Neural progenitor cell (in vitro differentiated cells): ENCODE measurements around the gene MYH10. TPM values are rescaled to one million over a fixed set of nuclear protein-coding genes. Genes with fewer than 3 reads are reported as not detected.
A peak's percentile ranks its signal among the peaks of the same experiment; 100 is the strongest.

Experiments
- DNase-seq: peaks from one replicate; pipeline ENCODE4 v3.0.0-alpha.2; 2016; ENCODE audit warnings: low spot score
- H2AFZ ChIP-seq: fragments of 200-600 bp; sonication (generic); replicated peaks from 2 replicates; pipeline ENCODE4 v1.6.1; 2016; ENCODE audit warnings: antibody characterized with exemption
- H3F3A ChIP-seq: fragments of 200-600 bp; sonication (generic); 2 replicates; pipeline ENCODE4 v1.6.1; 2016; ENCODE audit warnings: antibody characterized with exemption, low read depth
- H3K27ac ChIP-seq: fragments of 200-600 bp; sonication (generic); 2 replicates; pipeline ENCODE4 v1.5.1; 2016; ENCODE audit warnings: mild to moderate bottlenecking
- H3K27me3 ChIP-seq: fragments of 200-600 bp; sonication (generic); 2 replicates; pipeline ENCODE4 v1.6.1; 2016; ENCODE audit warnings: mild to moderate bottlenecking, moderate library complexity
- H3K36me3 ChIP-seq: fragments of 200-600 bp; sonication (generic); 2 replicates; pipeline ENCODE4 v1.5.1; 2016
- H3K4me1 ChIP-seq: fragments of 200-600 bp; sonication (generic); 2 replicates; pipeline ENCODE4 v1.6.1; 2016; ENCODE audit warnings: mixed run types
- H3K4me2 ChIP-seq: fragments of 200-600 bp; sonication (generic); 2 replicates; pipeline ENCODE4 v1.6.1; 2016
- H3K4me3 ChIP-seq: fragments of 200-600 bp; sonication (generic); 2 replicates; pipeline ENCODE4 v1.5.1; 2016
- H3K79me2 ChIP-seq: fragments of 200-600 bp; sonication (generic); 2 replicates; pipeline ENCODE4 v1.6.1; 2016; ENCODE audit warnings: low read depth
- H3K9ac ChIP-seq: fragments of 200-600 bp; sonication (generic); 2 replicates; pipeline ENCODE4 v1.6.1; 2016
- H3K9me3 ChIP-seq: fragments of 200-600 bp; sonication (generic); 2 replicates; pipeline ENCODE4 v1.5.1; 2016; ENCODE audit warnings: low read depth
- H4K20me1 ChIP-seq: fragments of 200-600 bp; sonication (generic); 2 replicates; pipeline ENCODE4 v1.6.1; 2016; ENCODE audit warnings: low read depth
- H3K27ac Mint-ChIP-seq: 3 replicates; pipeline ENCODE4 v1.8.0; 2021; ENCODE audit warnings: mixed read lengths
- H3K27me3 Mint-ChIP-seq: 2 replicates; pipeline ENCODE4 v1.8.0; 2022; ENCODE audit warnings: low read depth, mild to moderate bottlenecking, inconsistent platforms, moderate library complexity, mixed read lengths; ENCODE audit not compliant: insufficient read depth
- H3K36me3 Mint-ChIP-seq: 3 replicates; pipeline ENCODE4 v1.8.0; 2021; ENCODE audit warnings: mixed read lengths
- H3K4me1 Mint-ChIP-seq: 3 replicates; pipeline ENCODE4 v1.8.0; 2021; ENCODE audit warnings: mixed read lengths
- H3K4me3 Mint-ChIP-seq: 3 replicates; pipeline ENCODE4 v1.8.0; 2021; ENCODE audit warnings: mild to moderate bottlenecking, moderate library complexity, mixed read lengths
- H3K9me3 Mint-ChIP-seq: 3 replicates; pipeline ENCODE4 v1.8.0; 2020; ENCODE audit warnings: mixed read lengths
- CTCF ChIP-seq: fragments of 200-600 bp; sonication (generic); IDR thresholded peaks from 2 replicates; pipeline ENCODE4 v1.5.1; 2017; ENCODE audit warnings: antibody characterized with exemption, mild to moderate bottlenecking
- EZH2 ChIP-seq: fragments of 200-600 bp; sonication (generic); IDR thresholded peaks from 2 replicates; pipeline ENCODE4 v1.6.1; 2017; ENCODE audit warnings: antibody characterized with exemption, mild to moderate bottlenecking, moderate library complexity
- EZH2phosphoT487 ChIP-seq: fragments of 200-600 bp; sonication (generic); IDR thresholded peaks from 2 replicates; pipeline ENCODE4 v1.6.1; 2017; ENCODE audit warnings: antibody characterized with exemption
- total RNA-seq: library from RNA; depleted of rRNA; stranded (reverse); fragments of >200 nt; gene quantifications from 2 replicates; pipeline ENCODE4 v1.2.3, GENCODE V29; 2015; ENCODE audit warnings: low replicate concordance

MYH10 gene
- total RNA-seq, 1 donor from 2014 or later = 213 TPM

- H3K79me2 ChIP-seq = no peaks in the 10 kb centered on the region
- Mint-ChIP-seq H3K9me3 (no peaks in the 10 kb centered on the region), H3K4me1 (peaks cover 7% of the 10 kb centered on the region), H3K4me3 (no peak overlapping the region), H3K27me3 (no peaks in the 10 kb centered on the region), H3K36me3 (no peaks in the 10 kb centered on the region), H3K27ac (peak overlapping the region; percentile 62)
- no peaks in the 10 kb centered on the region for H3K4me1 ChIP-seq
- H3K4me2 ChIP-seq = no peak overlapping the region
- H4K20me1 ChIP-seq = no peaks in the 10 kb centered on the region
- H2AFZ ChIP-seq = no peak overlapping the region
- DNase-seq = no peak
- no peaks in the 10 kb centered on the region for H3F3A ChIP-seq
- no peak overlapping the region for H3K27ac ChIP-seq
- H3K9ac ChIP-seq = no peak overlapping the region
- H3K4me3 ChIP-seq = no peak overlapping the region
- H3K27me3 ChIP-seq = no peaks in the 10 kb centered on the region
- TF ChIP-seq CTCF = no peak
- no peak for TF ChIP-seq EZH2
- no peak for TF ChIP-seq EZH2phosphoT487
- H3K36me3 ChIP-seq = no peaks in the 10 kb centered on the region
- H3K9me3 ChIP-seq = no peaks in the 10 kb centered on the region
Measured at GRCh38 chr17:8644507-8644902, 14.0 kb upstream of the MYH10 start.

- H3K9me3 Mint-ChIP-seq = no peaks in the 10 kb centered on the region
- TF ChIP-seq EZH2 = no peak
- TF ChIP-seq CTCF = no peak
- TF ChIP-seq EZH2phosphoT487 = no peak
- peak overlapping the region; percentile 1 for H3K4me3 Mint-ChIP-seq
- no peak overlapping the region for H2AFZ ChIP-seq
- no peak overlapping the region for H3K4me3 ChIP-seq
- H3F3A ChIP-seq = no peaks in the 10 kb centered on the region
- H3K27me3 ChIP-seq = no peaks in the 10 kb centered on the region
- H3K4me1 Mint-ChIP-seq = peaks cover 7% of the 10 kb centered on the region
- H4K20me1 ChIP-seq = no peaks in the 10 kb centered on the region
- no peak for DNase-seq
- H3K79me2 ChIP-seq = no peaks in the 10 kb centered on the region
- no peak overlapping the region for H3K4me2 ChIP-seq
- H3K4me1 ChIP-seq = no peaks in the 10 kb centered on the region
- no peak overlapping the region for H3K27ac ChIP-seq
- H3K36me3 Mint-ChIP-seq = no peaks in the 10 kb centered on the region
- no peaks in the 10 kb centered on the region for H3K36me3 ChIP-seq
- no peaks in the 10 kb centered on the region for H3K9me3 ChIP-seq
- H3K9ac ChIP-seq = no peak overlapping the region
- no peaks in the 10 kb centered on the region for H3K27me3 Mint-ChIP-seq
- H3K27ac Mint-ChIP-seq = peak overlapping the region; percentile 62
Measured at GRCh38 chr17:8643855-8644506, 13.5 kb upstream of the MYH10 start.

GRCh38 chr17:8639709-8640108, 9.2 kb upstream of the MYH10 start:
- Histone ChIP-seq H3F3A (no peaks in the 10 kb centered on the region), H3K36me3 (no peaks in the 10 kb centered on the region), H3K4me3 (no peak overlapping the region), H3K27me3 (no peaks in the 10 kb centered on the region), H3K79me2 (no peaks in the 10 kb centered on the region), H2AFZ (no peak overlapping the region), H3K27ac (no peak overlapping the region), H3K9me3 (no peaks in the 10 kb centered on the region), H3K4me1 (no peaks in the 10 kb centered on the region), H4K20me1 (no peaks in the 10 kb centered on the region), H3K4me2 (no peak overlapping the region), H3K9ac (no peak overlapping the region)
- TF ChIP-seq EZH2phosphoT487 = no peak
- TF ChIP-seq EZH2 = no peak
- no peak for TF ChIP-seq CTCF
- H3K4me3 Mint-ChIP-seq = no peak overlapping the region
- no peak for DNase-seq
- peaks cover 7% of the 10 kb centered on the region for H3K4me1 Mint-ChIP-seq
- H3K27ac Mint-ChIP-seq = no peak overlapping the region
- no peaks in the 10 kb centered on the region for H3K9me3 Mint-ChIP-seq
- H3K36me3 Mint-ChIP-seq = no peaks in the 10 kb centered on the region
- H3K27me3 Mint-ChIP-seq = peaks cover 4% of the 10 kb centered on the region
